Measurements from ENCODE around the gene SLC25A21. TPM values are rescaled to one million over a fixed set of nuclear protein-coding genes. Genes with fewer than 3 reads are reported as not detected.
"Not testable (repeated sequence)": the region's sequence is repeated elsewhere in the genome, so short reads cannot be mapped to it uniquely, and the experiment has no call there.

The SLC25A21 gene
- total and polyA plus RNA-seq, 4 donors: 0.65 to 1.4 (median 1.3) TPM; not detected in 1

DNA sequence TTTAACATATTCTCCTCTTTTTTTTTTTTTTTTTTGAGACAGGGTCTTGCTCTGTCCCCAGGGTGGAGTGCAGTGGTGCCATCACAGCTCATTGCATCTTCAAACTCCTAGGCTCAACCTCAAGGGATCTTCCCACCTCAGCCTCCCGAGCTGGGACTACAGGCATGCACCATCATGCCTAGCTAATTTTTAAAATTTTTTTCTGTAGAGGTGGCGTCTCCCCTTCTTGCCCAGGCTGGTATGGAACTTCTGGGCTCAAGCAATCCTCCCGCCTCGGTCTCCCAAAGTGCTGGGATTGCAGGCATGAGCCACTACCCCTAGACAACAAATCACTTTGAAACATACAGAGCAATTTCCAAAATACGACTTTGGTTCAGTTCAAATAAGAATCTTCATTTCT is 355.9 kb downstream of the SLC25A21 start:
- intact Hi-C loops (cut with DNase I): no loop called here
- H3K4me3 ChIP-seq (ENCODE audit: low read length in 2 of 2): no peak overlapping the region
- 80 to 84% methylated on average over 5 of the region's 5 CpGs for whole genome bisulfite sequencing, 2 donors
- no peaks in the 10 kb centered on the region for H3K27me3 ChIP-seq (ENCODE audit: control insufficient read depth in 1 of 2, insufficient read depth in 2 of 2, low read length in 1 of 2)
- DNase-seq (no peak), ATAC-seq (ENCODE audit: low FRiP score) (no peak)
- H3K36me3 ChIP-seq (ENCODE audit: control insufficient read depth in 1 of 2, insufficient read depth in 2 of 2, low read length in 1 of 2): no peaks in the 10 kb centered on the region
- no peaks in the 10 kb centered on the region for H3K4me1 ChIP-seq (ENCODE audit: control insufficient read depth in 1 of 2, insufficient read depth in 2 of 2, low read length in 2 of 2)
- H3K9me3 ChIP-seq (ENCODE audit: control insufficient read depth, low read length): no peaks in the 10 kb centered on the region
- no peak overlapping the region for H3K27ac ChIP-seq (ENCODE audit: low read depth in 1 of 2, low read length in 2 of 2)

DNA sequence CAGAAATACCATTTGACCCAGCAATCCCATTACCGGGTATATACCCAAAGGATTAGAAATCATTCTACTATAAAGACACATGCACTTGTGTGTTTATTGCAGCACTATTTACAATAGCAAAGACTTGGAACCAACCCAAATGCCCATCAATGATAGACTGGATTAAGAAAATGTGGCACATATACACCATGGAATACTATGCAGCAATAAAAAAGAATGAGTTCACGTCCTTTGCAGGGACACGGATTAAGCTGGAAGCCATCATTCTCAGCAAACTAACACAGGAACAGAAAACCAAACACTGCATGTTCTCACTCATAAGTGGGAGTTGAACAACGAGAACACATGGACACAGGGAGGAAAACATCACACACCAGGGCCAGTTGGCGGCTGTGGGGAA is 357.6 kb downstream of the SLC25A21 start:
- H3K4me1 ChIP-seq (ENCODE audit: control insufficient read depth in 1 of 2, insufficient read depth in 2 of 2, low read length in 2 of 2); H3K27me3 ChIP-seq (ENCODE audit: control insufficient read depth in 1 of 2, insufficient read depth in 2 of 2, low read length in 1 of 2); H3K4me3 ChIP-seq (ENCODE audit: low read length in 2 of 2); DNase-seq; H3K9me3 ChIP-seq (ENCODE audit: control insufficient read depth, low read length); ATAC-seq (ENCODE audit: low FRiP score); intact Hi-C loops (cut with DNase I); H3K27ac ChIP-seq (ENCODE audit: low read depth in 1 of 2, low read length in 2 of 2); H3K36me3 ChIP-seq (ENCODE audit: control insufficient read depth in 1 of 2, insufficient read depth in 2 of 2, low read length in 1 of 2): not testable (repeated sequence)
- 89 to 91% methylated on average over 5 of the region's 5 CpGs for WGBS, 2 donors

DNA sequence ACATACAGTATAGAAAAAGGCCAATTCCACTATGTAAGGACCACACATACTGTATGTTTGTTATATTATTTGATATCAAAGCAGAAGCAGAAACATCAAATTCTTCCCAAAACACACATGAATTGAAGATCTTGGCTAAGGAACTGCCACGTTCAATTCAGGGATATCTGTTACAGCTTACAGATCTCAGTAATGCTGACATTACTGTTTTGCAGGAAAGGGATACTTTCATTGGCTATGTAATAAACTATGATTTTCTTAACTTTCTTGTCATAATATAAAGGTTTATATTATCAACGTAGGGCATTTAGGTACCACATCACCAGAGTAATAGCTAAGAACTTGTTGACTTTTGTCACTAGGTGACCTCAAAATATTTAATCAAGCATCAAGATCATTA is 362.2 kb downstream of the SLC25A21 start:
- H3K27ac ChIP-seq (ENCODE audit: low read depth in 1 of 2, low read length in 2 of 2): no peak overlapping the region

DNA sequence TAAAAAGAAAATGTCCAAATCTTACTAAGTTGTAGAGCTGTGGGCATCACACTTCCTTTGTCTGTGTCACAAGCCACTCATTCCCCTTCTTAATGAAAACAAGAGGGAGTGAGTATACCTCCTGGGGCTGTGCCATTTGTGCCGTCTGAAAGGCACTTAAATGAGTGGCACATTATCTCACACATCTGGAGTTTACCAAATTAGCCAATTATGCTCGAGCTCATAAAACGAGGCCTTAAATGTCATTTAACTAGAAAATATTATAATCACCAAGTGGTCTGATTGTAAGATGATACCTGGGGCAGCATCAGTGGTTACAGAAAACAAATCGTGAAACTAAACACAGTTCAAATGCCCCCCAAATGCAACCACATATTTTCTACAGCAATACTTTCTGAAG is 364.7 kb downstream of the SLC25A21 start:
- Histone ChIP-seq H3K27ac (ENCODE audit: low read depth in 1 of 2, low read length in 2 of 2) (no peak overlapping the region), H3K9me3 (ENCODE audit: control insufficient read depth, low read length) (peaks cover 2% of the 10 kb centered on the region), H3K4me1 (ENCODE audit: control insufficient read depth in 1 of 2, insufficient read depth in 2 of 2, low read length in 2 of 2) (no peaks in the 10 kb centered on the region), H3K4me3 (ENCODE audit: low read length in 2 of 2) (no peak overlapping the region), H3K27me3 (ENCODE audit: control insufficient read depth in 1 of 2, insufficient read depth in 2 of 2, low read length in 1 of 2) (no peaks in the 10 kb centered on the region), H3K36me3 (ENCODE audit: control insufficient read depth in 1 of 2, insufficient read depth in 2 of 2, low read length in 1 of 2) (no peaks in the 10 kb centered on the region)
- ATAC-seq (ENCODE audit: low FRiP score) (no peak), DNase-seq (no peak)
- intact Hi-C loops (cut with DNase I): no loop called here
- 49 to 52% methylated on average over 4 of the region's 4 CpGs for WGBS, 2 donors

More for the DNA sequence above, 362.2 kb downstream of the SLC25A21 start:
- H3K4me1 ChIP-seq (ENCODE audit: control insufficient read depth in 1 of 2, insufficient read depth in 2 of 2, low read length in 2 of 2): no peaks in the 10 kb centered on the region
- no peaks in the 10 kb centered on the region for H3K27me3 ChIP-seq (ENCODE audit: control insufficient read depth in 1 of 2, insufficient read depth in 2 of 2, low read length in 1 of 2)
- no peak for DNase-seq
- no peak for ATAC-seq (ENCODE audit: low FRiP score)
- no peaks in the 10 kb centered on the region for H3K36me3 ChIP-seq (ENCODE audit: control insufficient read depth in 1 of 2, insufficient read depth in 2 of 2, low read length in 1 of 2)
- 46 to 65% methylated on average over 2 of the region's 2 CpGs for WGBS, 2 donors
- H3K4me3 ChIP-seq (ENCODE audit: low read length in 2 of 2): no peak overlapping the region
- intact Hi-C loops (cut with DNase I): no loop called here
- peaks cover 2% of the 10 kb centered on the region for H3K9me3 ChIP-seq (ENCODE audit: control insufficient read depth, low read length)

DNA sequence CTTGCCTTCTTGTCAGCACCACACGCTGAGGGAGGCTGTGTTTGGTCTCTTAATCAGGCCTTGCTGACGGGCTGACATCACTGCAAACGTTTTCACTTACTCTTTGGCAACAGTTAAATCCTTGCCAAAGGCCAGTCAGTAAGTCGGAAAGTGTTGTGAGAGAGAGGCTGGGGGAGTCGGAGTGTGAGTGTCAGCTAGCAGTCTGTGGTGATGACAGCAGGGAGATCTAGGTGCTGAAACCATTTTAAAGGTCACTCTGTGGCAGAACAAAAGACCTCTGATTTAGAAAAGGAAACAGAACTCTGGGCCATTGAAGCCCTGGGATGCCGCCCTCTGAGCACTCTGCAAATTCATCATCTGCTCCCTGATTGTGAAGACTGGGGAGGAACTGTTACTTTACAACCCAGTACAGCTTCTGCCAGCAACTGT is 367.3 kb downstream of the SLC25A21 start:
- ATAC-seq (ENCODE audit: low FRiP score): no peak
- Histone ChIP-seq H3K27me3 (ENCODE audit: control insufficient read depth in 1 of 2, insufficient read depth in 2 of 2, low read length in 1 of 2) (no peaks in the 10 kb centered on the region), H3K4me1 (ENCODE audit: control insufficient read depth in 1 of 2, insufficient read depth in 2 of 2, low read length in 2 of 2) (no peaks in the 10 kb centered on the region), H3K27ac (ENCODE audit: low read depth in 1 of 2, low read length in 2 of 2) (no peak overlapping the region), H3K9me3 (ENCODE audit: control insufficient read depth, low read length) (peaks cover 2% of the 10 kb centered on the region), H3K4me3 (ENCODE audit: low read length in 2 of 2) (no peak overlapping the region), H3K36me3 (ENCODE audit: control insufficient read depth in 1 of 2, insufficient read depth in 2 of 2, low read length in 1 of 2) (no peaks in the 10 kb centered on the region)
- WGBS, 2 donors: 18 to 21% methylated on average over 6 of the region's 6 CpGs
- intact Hi-C loops (cut with DNase I): no loop called here
- no peak for DNase-seq

DNA sequence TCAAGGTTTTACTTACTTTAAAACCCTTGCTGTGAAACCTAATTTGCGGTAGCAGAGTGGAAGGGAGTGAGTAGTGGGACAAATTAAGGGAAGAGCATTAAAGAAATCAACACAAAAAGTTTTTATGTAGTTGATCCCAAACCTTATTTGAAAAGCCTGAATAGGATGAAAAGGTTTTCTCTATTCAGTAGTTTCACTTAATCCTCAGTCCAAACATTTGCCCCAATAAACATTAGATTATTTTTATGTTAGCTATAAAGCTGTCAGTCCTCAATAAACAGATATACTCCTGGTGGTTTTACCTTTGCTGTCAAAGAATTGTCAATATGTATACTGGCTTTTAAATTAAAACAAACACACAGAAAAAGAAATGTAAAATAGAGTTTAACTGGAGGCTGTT is 374.8 kb downstream of the SLC25A21 start:
- DNase-seq (no peak), ATAC-seq (ENCODE audit: low FRiP score) (no peak)
- intact Hi-C loops (cut with DNase I): no loop called here
- no peaks in the 10 kb centered on the region for H3K9me3 ChIP-seq (ENCODE audit: control insufficient read depth, low read length)
- H3K4me1 ChIP-seq (ENCODE audit: control insufficient read depth in 1 of 2, insufficient read depth in 2 of 2, low read length in 2 of 2): no peaks in the 10 kb centered on the region
- no peaks in the 10 kb centered on the region for H3K36me3 ChIP-seq (ENCODE audit: control insufficient read depth in 1 of 2, insufficient read depth in 2 of 2, low read length in 1 of 2)
- H3K27ac ChIP-seq (ENCODE audit: low read depth in 1 of 2, low read length in 2 of 2): no peak overlapping the region
- H3K4me3 ChIP-seq (ENCODE audit: low read length in 2 of 2): no peak overlapping the region
- 65 to 86% methylated on average over 1 of the region's 1 CpG for WGBS, 2 donors
- no peaks in the 10 kb centered on the region for H3K27me3 ChIP-seq (ENCODE audit: control insufficient read depth in 1 of 2, insufficient read depth in 2 of 2, low read length in 1 of 2)

DNA sequence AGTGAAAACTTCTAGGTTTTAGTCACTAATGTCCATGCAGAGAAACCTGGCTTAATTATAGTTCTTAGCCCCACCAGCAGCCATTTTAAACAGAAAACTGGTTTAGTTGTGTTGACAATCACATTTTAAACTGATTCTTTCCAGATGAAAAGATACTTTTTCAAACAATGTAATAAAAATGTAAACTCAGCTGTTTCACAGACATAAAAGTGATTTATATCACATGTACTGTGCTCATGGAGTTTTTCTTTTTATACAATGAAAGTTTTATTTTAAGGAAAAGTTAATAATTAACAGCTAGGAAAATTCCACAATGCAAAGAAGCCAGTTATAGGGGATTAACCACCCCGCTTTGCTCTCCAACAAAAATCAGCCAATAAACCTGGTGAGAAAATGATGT is 381.0 kb downstream of the SLC25A21 start:
- no peaks in the 10 kb centered on the region for H3K36me3 ChIP-seq (ENCODE audit: control insufficient read depth in 1 of 2, insufficient read depth in 2 of 2, low read length in 1 of 2)
- ATAC-seq (ENCODE audit: low FRiP score) (no peak), DNase-seq (no peak)
- H3K9me3 ChIP-seq (ENCODE audit: control insufficient read depth, low read length): no peaks in the 10 kb centered on the region
- 39 to 66% methylated on average over 1 of the region's 1 CpG for WGBS, 2 donors
- no peak overlapping the region for H3K4me3 ChIP-seq (ENCODE audit: low read length in 2 of 2)
- H3K27ac ChIP-seq (ENCODE audit: low read depth in 1 of 2, low read length in 2 of 2): no peak overlapping the region
- no peaks in the 10 kb centered on the region for H3K4me1 ChIP-seq (ENCODE audit: control insufficient read depth in 1 of 2, insufficient read depth in 2 of 2, low read length in 2 of 2)
- H3K27me3 ChIP-seq (ENCODE audit: control insufficient read depth in 1 of 2, insufficient read depth in 2 of 2, low read length in 1 of 2): no peaks in the 10 kb centered on the region
- intact Hi-C loops (cut with DNase I): no loop called here

DNA sequence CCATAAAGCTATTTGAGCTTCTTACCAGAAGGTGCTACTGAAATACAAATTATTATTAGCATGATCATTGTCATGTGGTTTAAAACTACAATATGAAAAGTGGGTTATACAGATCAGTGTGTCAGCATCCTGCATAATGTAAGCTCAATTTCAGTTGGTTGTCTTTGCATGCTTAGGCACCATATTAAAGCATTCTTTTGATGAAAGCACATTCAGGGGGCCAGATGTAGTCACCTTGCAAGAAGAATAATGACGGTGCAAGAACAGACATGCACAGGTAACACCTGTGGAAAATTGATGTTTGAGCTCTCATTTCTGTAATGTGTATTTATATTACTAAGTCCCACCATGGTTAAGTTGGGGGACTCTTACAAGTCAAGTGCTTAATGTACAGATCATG is 386.9 kb downstream of the SLC25A21 start:
- Histone ChIP-seq H3K4me3 (ENCODE audit: low read length in 2 of 2) (no peak overlapping the region), H3K27me3 (ENCODE audit: control insufficient read depth in 1 of 2, insufficient read depth in 2 of 2, low read length in 1 of 2) (no peaks in the 10 kb centered on the region), H3K36me3 (ENCODE audit: control insufficient read depth in 1 of 2, insufficient read depth in 2 of 2, low read length in 1 of 2) (no peaks in the 10 kb centered on the region), H3K4me1 (ENCODE audit: control insufficient read depth in 1 of 2, insufficient read depth in 2 of 2, low read length in 2 of 2) (no peaks in the 10 kb centered on the region), H3K9me3 (ENCODE audit: control insufficient read depth, low read length) (peaks cover 3% of the 10 kb centered on the region), H3K27ac (ENCODE audit: low read depth in 1 of 2, low read length in 2 of 2) (no peak overlapping the region)
- WGBS, 2 donors: 93 to 95% methylated on average over 1 of the region's 1 CpG
- ATAC-seq (ENCODE audit: low FRiP score): no peak
- intact Hi-C loops (cut with DNase I): no loop called here
- DNase-seq: no peak

DNA sequence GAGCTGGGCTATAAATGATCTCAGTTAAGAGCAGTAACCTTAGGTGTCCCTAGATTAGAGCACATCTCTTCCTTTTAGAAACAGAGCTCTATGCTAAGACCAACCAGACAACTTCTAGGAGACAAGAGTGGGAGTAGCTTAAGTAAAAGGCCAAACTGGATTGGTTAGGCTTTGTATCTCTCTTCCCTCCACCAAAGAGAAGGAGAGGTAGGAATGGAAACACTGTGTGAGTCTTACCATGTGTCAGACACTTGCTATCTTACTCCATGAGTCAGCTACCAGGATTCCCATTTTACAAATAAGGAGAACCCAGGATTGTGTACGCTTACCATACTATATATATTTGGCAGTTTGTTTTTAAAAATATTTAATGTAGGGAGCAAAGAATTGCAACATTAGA is 387.9 kb downstream of the SLC25A21 start:
- WGBS, 2 donors: 90 to 95% methylated on average over 1 of the region's 1 CpG
- no peak for ATAC-seq (ENCODE audit: low FRiP score)

More for the DNA sequence above, 387.9 kb downstream of the SLC25A21 start:
- H3K4me3 ChIP-seq (ENCODE audit: low read length in 2 of 2): no peak overlapping the region
- no peak for DNase-seq
- H3K9me3 ChIP-seq (ENCODE audit: control insufficient read depth, low read length): peaks cover 3% of the 10 kb centered on the region
- no peaks in the 10 kb centered on the region for H3K27me3 ChIP-seq (ENCODE audit: control insufficient read depth in 1 of 2, insufficient read depth in 2 of 2, low read length in 1 of 2)
- no peak overlapping the region for H3K27ac ChIP-seq (ENCODE audit: low read depth in 1 of 2, low read length in 2 of 2)
- H3K36me3 ChIP-seq (ENCODE audit: control insufficient read depth in 1 of 2, insufficient read depth in 2 of 2, low read length in 1 of 2): no peaks in the 10 kb centered on the region
- H3K4me1 ChIP-seq (ENCODE audit: control insufficient read depth in 1 of 2, insufficient read depth in 2 of 2, low read length in 2 of 2): no peaks in the 10 kb centered on the region
- intact Hi-C loops (cut with DNase I): no loop called here

All from aorta (tissue), 5 donors.